T-helper 22 cell (primary cell): ENCODE measurements around the gene PPP2R5D.
"Not testable (repeated sequence)": the region's sequence is repeated elsewhere in the genome, so short reads cannot be mapped to it uniquely, and the experiment has no call there.

Experiments used
- DNase-seq: peaks from one replicate; pipeline ENCODE4 v3.0.0-alpha.2; 2020; ENCODE audit warnings: low read depth

PPP2R5D gene

GRCh38 chr6:43032326-43032725, 48.0 kb downstream of the PPP2R5D start:
- no peak for DNase-seq

GRCh38 chr6:43033496-43034189, 49.3 kb downstream of the PPP2R5D start:
- no peak for DNase-seq

- DNase-seq: no peak
These were observed 49.8 kb downstream of the PPP2R5D start for GRCh38 chr6:43034190-43034525.

GRCh38 chr6:43035495-43036194, 51.3 kb downstream of the PPP2R5D start:
- DNase-seq: no peak

GRCh38 chr6:43036712-43037111, 52.3 kb downstream of the PPP2R5D start:
- DNase-seq: no peak

GRCh38 chr6:43037197-43037596, 52.8 kb downstream of the PPP2R5D start:
- DNase-seq: no peak

GRCh38 chr6:43037706-43038105, 53.3 kb downstream of the PPP2R5D start:
- DNase-seq: no peak

GRCh38 chr6:43038727-43039126, 54.4 kb downstream of the PPP2R5D start:
- DNase-seq: no peak

GRCh38 chr6:43040542-43041257, 56.3 kb downstream of the PPP2R5D start:
- no peak for DNase-seq

- not testable (repeated sequence) for DNase-seq
These were observed 57.1 kb downstream of the PPP2R5D start for GRCh38 chr6:43041475-43041874.

GRCh38 chr6:43043310-43043709, 58.9 kb downstream of the PPP2R5D start:
- DNase-seq: no peak

GRCh38 chr6:43045371-43045930, 61.1 kb downstream of the PPP2R5D start:
- no peak for DNase-seq

GRCh38 chr6:43047998-43048397, 63.6 kb downstream of the PPP2R5D start:
- no peak for DNase-seq

- no peak for DNase-seq
These were observed 66.6 kb downstream of the PPP2R5D start for GRCh38 chr6:43050981-43051380.

- DNase-seq: no peak
These were observed 68.0 kb downstream of the PPP2R5D start for GRCh38 chr6:43052225-43052841.

GRCh38 chr6:43052842-43053544, 68.6 kb downstream of the PPP2R5D start:
- no peak for DNase-seq

GRCh38 chr6:43053545-43054205, 69.3 kb downstream of the PPP2R5D start, which contains the start of gene CUL7:
TSS of gene CUL7 (minus strand) at chr6:43053851. CDS start at chr6:43052788, 1,063 bp downstream.
- peak; percentile 86 for DNase-seq

- DNase-seq: no peak
These were observed 70.0 kb downstream of the PPP2R5D start for GRCh38 chr6:43054206-43054943.

- DNase-seq: no peak
These were observed 71.6 kb downstream of the PPP2R5D start for GRCh38 chr6:43055966-43056365.

- DNase-seq: no peak
These were observed 74.2 kb downstream of the PPP2R5D start for GRCh38 chr6:43058531-43058930.
